Calu3 (cell line): ENCODE results near the gene ARHGAP29. TPM values are rescaled to one million over a fixed set of nuclear protein-coding genes. Genes with fewer than 3 reads are reported as not detected.

ENCODE experiments used
- BruUV-seq: library from RNA; stranded (reverse); fragments of 400-500 nt; replicated peaks from 2 replicates; lab custom pipeline; 2021; lab: Mats Ljungman, UMichigan
- CTCF ChIA-PET: fragments of 300-600 bp; sonication (Branson Sonifier 250); formaldehyde crosslinking; loops from one replicate; lab custom pipeline; 2022; ENCODE audit warnings: antibody characterized with exemption; lab: Charles Lee
- DNase-seq: peaks from one replicate; pipeline ENCODE4 v3.0.0; 2022
- H3K27ac Mint-ChIP-seq: one replicate; pipeline ENCODE4 v1.8.0; 2022; ENCODE audit warnings: mixed read lengths; ENCODE audit not compliant: unreplicated experiment
- H3K27me3 Mint-ChIP-seq: one replicate; pipeline ENCODE4 v1.8.0; 2022; ENCODE audit warnings: mixed read lengths; ENCODE audit not compliant: unreplicated experiment
- H3K36me3 Mint-ChIP-seq: one replicate; pipeline ENCODE4 v1.8.0; 2022; ENCODE audit warnings: mild to moderate bottlenecking, moderate library complexity, mixed read lengths; ENCODE audit not compliant: insufficient read depth, unreplicated experiment
- H3K4me1 Mint-ChIP-seq: one replicate; pipeline ENCODE4 v1.8.0; 2022; ENCODE audit warnings: mild to moderate bottlenecking, low read depth, mixed read lengths; ENCODE audit not compliant: unreplicated experiment
- H3K4me3 Mint-ChIP-seq: one replicate; pipeline ENCODE4 v1.8.0; 2022; ENCODE audit warnings: mild to moderate bottlenecking, low read depth, moderate library complexity, mixed read lengths; ENCODE audit not compliant: unreplicated experiment
- H3K9me3 Mint-ChIP-seq: one replicate; pipeline ENCODE4 v1.8.0; 2022; ENCODE audit warnings: low read depth, mixed read lengths; ENCODE audit not compliant: unreplicated experiment
- intact Hi-C: fragments of 100-400 bp; cut with micrococcal nuclease; formaldehyde crosslinking; loops from one replicate; pipeline ENCODE4 v1.10.0; 2022; ENCODE audit not compliant: unreplicated experiment
- total RNA-seq: library from RNA; stranded (reverse); gene quantifications from 2 replicates; pipeline ENCODE4 v1.2.3, GENCODE V29; 2022
- TF ChIP-seq, protein P1 (sequence below): fragments of 200-600 bp; IDR thresholded peaks from one replicate; pipeline ENCODE4 v1.8.0; 2022; ENCODE audit warnings: antibody characterized with exemption; ENCODE audit not compliant: unreplicated experiment

ARHGAP29 gene
- total RNA-seq, 1 experiment from 2014 or later = 57.9 TPM

DNA sequence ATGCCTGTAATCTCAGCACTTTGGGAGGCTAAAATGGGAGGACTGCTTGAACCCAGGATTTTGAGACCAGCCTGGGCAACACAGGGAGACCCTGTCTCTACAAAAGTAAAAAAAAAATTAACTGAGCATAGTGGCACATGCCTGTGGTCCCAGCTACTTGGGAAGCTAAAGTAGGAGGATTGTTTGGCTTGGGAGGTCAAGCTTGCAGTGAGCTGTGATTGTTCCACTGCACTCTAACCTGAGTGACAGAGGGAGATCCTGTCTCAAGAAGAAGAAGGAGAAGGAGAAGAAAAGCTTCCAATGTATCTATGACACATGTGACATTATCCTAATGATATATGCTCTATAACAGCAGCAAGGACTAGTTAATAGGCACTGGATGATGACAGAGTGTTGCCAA, 20.1 kb upstream of the ARHGAP29 start:
- peaks cover 63% of the 10 kb centered on the region for H3K4me1 Mint-ChIP-seq
- no peak for DNase-seq
- no TSS peak for BruUV-seq
- H3K36me3 Mint-ChIP-seq = no peaks in the 10 kb centered on the region
- CTCF ChIA-PET = no interaction called here
- H3K4me3 Mint-ChIP-seq = no peak overlapping the region
- TF ChIP-seq, protein P1, sequence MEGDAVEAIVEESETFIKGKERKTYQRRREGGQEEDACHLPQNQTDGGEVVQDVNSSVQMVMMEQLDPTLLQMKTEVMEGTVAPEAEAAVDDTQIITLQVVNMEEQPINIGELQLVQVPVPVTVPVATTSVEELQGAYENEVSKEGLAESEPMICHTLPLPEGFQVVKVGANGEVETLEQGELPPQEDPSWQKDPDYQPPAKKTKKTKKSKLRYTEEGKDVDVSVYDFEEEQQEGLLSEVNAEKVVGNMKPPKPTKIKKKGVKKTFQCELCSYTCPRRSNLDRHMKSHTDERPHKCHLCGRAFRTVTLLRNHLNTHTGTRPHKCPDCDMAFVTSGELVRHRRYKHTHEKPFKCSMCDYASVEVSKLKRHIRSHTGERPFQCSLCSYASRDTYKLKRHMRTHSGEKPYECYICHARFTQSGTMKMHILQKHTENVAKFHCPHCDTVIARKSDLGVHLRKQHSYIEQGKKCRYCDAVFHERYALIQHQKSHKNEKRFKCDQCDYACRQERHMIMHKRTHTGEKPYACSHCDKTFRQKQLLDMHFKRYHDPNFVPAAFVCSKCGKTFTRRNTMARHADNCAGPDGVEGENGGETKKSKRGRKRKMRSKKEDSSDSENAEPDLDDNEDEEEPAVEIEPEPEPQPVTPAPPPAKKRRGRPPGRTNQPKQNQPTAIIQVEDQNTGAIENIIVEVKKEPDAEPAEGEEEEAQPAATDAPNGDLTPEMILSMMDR = no peak
- no peaks in the 10 kb centered on the region for H3K9me3 Mint-ChIP-seq
- no peak overlapping the region for H3K27ac Mint-ChIP-seq
- no peaks in the 10 kb centered on the region for H3K27me3 Mint-ChIP-seq
- intact Hi-C loops = no loop called here

DNA sequence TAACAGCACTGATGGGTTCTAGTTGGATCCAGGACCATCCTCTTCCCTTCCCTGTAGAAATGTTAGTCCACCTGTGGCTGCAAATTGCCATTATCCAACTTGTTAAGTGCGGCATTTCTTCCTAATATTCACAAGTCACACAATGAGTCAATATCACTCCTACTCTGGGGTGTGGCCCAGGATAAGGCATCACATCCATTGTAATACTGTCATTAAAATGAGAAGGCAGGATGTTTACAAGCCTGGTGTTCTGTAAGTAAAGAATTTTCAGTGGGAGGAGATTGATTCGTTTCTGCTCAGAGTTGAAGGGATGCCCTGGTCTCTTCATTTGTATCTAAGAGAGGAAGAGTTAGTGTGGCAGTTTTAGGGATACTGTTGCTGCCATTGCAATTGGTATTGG, 18.1 kb upstream of the ARHGAP29 start:
- Mint-ChIP-seq H3K27ac (no peak overlapping the region), H3K9me3 (no peaks in the 10 kb centered on the region), H3K4me1 (peaks cover 65% of the 10 kb centered on the region), H3K36me3 (no peaks in the 10 kb centered on the region), H3K4me3 (no peak overlapping the region), H3K27me3 (no peaks in the 10 kb centered on the region)
- CTCF ChIA-PET = interaction anchor here (0.6 kb wide), 1 partner anchor 77 kb away, joined by 4 read pairs; no protein-coding TSS in a partner anchor
- TF ChIP-seq, protein P1 = no peak
- intact Hi-C loops = no loop called here
- DNase-seq = no peak
- BruUV-seq = no TSS peak

DNA sequence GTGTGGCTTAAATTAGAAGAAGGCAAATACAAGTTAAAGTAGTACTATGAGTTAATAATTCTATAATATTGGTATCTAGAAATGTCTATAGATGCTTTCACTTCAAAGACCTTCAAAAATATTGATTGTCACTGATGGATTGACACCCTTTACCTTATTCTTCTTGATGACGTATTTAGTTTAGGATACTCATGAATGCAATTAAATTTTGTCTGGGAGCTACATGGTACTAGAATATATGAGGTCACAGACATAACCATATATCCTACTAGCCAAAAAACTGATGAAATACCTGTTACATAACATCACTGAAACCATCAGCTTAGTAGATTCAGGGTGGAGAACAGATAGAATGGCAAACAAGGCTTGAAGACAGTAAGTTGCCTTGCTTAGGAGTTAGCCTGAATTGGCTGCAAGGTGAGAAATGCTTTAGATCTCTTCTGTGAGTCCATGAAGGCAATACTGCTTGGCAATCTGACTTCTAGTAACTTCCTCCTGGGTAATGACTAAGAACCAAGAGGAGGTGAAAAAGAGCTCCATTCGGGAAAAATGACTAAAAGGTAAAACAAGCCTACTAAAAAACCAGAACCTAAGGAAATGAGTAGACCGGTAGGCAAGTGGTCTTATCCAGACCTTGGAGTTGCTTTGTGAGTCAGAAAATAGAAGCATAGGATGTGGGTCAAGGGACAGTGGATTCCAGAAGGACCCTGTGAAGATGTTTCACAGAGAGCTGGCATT, 16.9 kb upstream of the ARHGAP29 start:
- intact Hi-C loops = no loop called here
- Mint-ChIP-seq H3K9me3 (no peaks in the 10 kb centered on the region), H3K27ac (no peak overlapping the region), H3K36me3 (no peaks in the 10 kb centered on the region), H3K4me1 (peaks cover 63% of the 10 kb centered on the region), H3K4me3 (no peak overlapping the region), H3K27me3 (no peaks in the 10 kb centered on the region)
- CTCF ChIA-PET = interaction anchor here (1.1 kb wide), 1 partner anchor 72 kb away, joined by 3 read pairs; no protein-coding TSS in a partner anchor
- BruUV-seq = no TSS peak
- no peak for DNase-seq
- TF ChIP-seq, protein P1 = no peak

DNA sequence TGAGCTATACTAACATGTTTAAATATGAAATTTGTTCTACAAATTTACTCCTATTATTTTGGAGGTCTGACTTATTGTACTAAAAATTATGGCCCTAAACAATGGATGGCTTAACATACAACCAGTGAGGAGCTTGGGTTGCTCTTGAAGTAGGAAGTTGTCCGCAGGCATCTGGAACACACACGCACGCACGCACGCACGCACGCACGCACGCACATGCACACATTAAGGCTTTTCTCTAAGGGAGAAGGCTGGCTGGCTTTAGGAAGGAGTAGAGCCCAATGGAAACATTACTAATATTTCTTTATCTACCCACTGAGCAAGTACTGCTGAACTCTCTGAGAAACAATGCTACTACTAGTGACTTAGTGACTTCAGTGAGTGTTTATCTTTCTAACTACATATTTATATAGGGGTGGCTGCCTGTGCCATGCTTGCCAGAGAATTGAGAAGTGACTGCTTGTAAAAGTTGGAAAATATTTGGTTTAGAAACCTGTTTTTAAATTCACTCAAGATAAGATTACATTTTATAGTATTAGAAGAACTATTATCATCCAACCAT, 16.2 kb upstream of the ARHGAP29 start:
- H3K27ac Mint-ChIP-seq = no peak overlapping the region
- intact Hi-C loops = no loop called here
- CTCF ChIA-PET = interaction anchor here (1.1 kb wide), 1 partner anchor 73 kb away, joined by 3 read pairs; no protein-coding TSS in a partner anchor

More for the DNA sequence above, 16.2 kb upstream of the ARHGAP29 start:
- DNase-seq = no peak
- Mint-ChIP-seq H3K9me3 (no peaks in the 10 kb centered on the region), H3K4me3 (no peak overlapping the region), H3K4me1 (peaks cover 56% of the 10 kb centered on the region), H3K36me3 (no peaks in the 10 kb centered on the region), H3K27me3 (no peaks in the 10 kb centered on the region)
- TF ChIP-seq, protein P1 = no peak
- BruUV-seq = no TSS peak
